ENCODE results near the gene GMCL1. TPM values are rescaled to one million over a fixed set of nuclear protein-coding genes. Genes with fewer than 3 reads are reported as not detected.

GMCL1 gene
- total and polyA plus RNA-seq, 2 of the 13 experiments (the other 11 are each of a cell fraction or from before 2014, with no cell fraction given): 18.7 to 24.0 TPM

GRCh38 chr2:69914164-69914949 is 84.9 kb downstream of the GMCL1 start (continued):
- TF ChIP-seq HBP1 (CRISPR knock-in tag; IDR thresholded peaks at IDR 0.05; ENCODE audit: low read depth): peak; percentile 88; the same call in 1 of the 2 replicates
- TF ChIP-seq SCMH1 (CRISPR knock-in tag; IDR thresholded peaks at IDR 0.05; ENCODE audit: borderline replicate concordance): no peak
- no peak; the same call in 1 of the 2 replicates for TF ChIP-seq ZBTB43 (CRISPR knock-in tag; conservative IDR thresholded peaks at IDR 0.05)
- no peak for TF ChIP-seq SNAPC5 (CRISPR knock-in tag; IDR thresholded peaks at IDR 0.05; ENCODE audit: borderline replicate concordance)
- TF ChIP-seq IKZF5 (CRISPR knock-in tag; IDR thresholded peaks at IDR 0.05): peak; percentile 93
- peak; percentile 20; the same call in 1 of the 2 replicates for TF ChIP-seq TFE3 (CRISPR knock-in tag; IDR thresholded peaks at IDR 0.05)
- 0 out of 2 replicates have a peak, but pooled peaks have one; percentile 50 for TF ChIP-seq TBX3 (IDR thresholded peaks at IDR 0.05; ENCODE audit: borderline replicate concordance)
- peak; percentile 87; the same call in 1 of the 2 replicates for TF ChIP-seq TIGD3 (CRISPR knock-in tag; IDR thresholded peaks at IDR 0.05; ENCODE audit: borderline replicate concordance)
- 0 out of 2 replicates have a peak, but pooled peaks have one; percentile 80 for TF ChIP-seq PRDM4 (CRISPR knock-in tag; IDR thresholded peaks at IDR 0.05; ENCODE audit: borderline replicate concordance)
- no peak; the same call in 1 of the 2 replicates for TF ChIP-seq ZNF790 (CRISPR knock-in tag; IDR thresholded peaks at IDR 0.05; ENCODE audit: borderline replicate concordance)
- peak; percentile 93 for TF ChIP-seq ZNF34 (CRISPR knock-in tag; IDR thresholded peaks at IDR 0.05; ENCODE audit: borderline replicate concordance)
- TF ChIP-seq PAXIP1 (CRISPR knock-in tag; conservative IDR thresholded peaks at IDR 0.05): peak; percentile 64
